ENCODE data around the gene IL3.

Gene IL3

GRCh38 chr5:132086277-132086794 lies 25.9 kb downstream of the IL3 start:
- H3K9me3 Mint-ChIP-seq = no peaks in the 10 kb centered on the region
- no peaks in the 10 kb centered on the region for H3K36me3 Mint-ChIP-seq
- peaks cover 9% of the 10 kb centered on the region for H3K4me1 Mint-ChIP-seq
- no peak overlapping the region for H3K27ac Mint-ChIP-seq
- H3K27me3 Mint-ChIP-seq = no peaks in the 10 kb centered on the region
- H3K4me3 Mint-ChIP-seq = no peak overlapping the region

DNA sequence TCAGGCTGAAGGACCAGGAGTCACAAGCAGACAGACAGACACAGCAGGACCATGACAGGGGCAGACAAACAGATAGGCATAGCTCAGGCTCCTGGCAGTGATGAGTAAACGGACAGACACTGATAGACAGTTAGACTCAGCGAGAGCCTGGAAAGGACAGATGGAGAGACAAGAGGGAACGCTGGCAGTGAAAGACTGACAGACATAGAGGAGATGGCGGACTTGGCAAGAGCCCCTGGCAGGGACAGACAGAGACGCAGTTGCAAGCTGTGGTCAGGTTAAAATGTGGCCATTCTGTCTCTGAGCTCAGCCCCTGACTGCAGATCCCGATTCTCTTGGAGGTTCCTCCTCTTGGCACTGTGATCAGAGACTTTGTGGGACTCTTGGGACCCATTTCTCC lies 26.7 kb downstream of the IL3 start:
- no peak overlapping the region for H3K27ac Mint-ChIP-seq

DNA sequence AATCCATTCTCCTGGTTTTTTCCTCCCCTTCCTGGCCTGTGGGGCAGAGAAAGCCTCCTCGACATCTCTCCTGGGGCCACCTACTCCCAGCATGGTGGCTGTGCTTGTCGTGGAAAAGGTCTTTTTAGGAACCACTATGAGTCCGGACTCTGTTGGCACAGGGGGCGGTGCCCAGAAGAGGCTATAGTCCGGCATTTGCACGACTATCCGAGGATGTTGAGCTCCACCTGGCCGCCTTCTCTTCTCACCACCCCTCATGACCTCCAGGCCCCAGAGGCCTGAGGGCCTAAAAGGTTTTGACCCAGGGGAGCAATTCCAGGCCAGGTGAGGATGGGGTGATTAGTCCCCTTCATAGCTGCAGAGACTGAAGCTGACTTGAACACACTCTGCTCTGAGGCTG lies 27.2 kb downstream of the IL3 start:
- Mint-ChIP-seq H3K27me3 (no peaks in the 10 kb centered on the region), H3K4me3 (no peak overlapping the region), H3K27ac (no peak overlapping the region), H3K36me3 (no peaks in the 10 kb centered on the region), H3K4me1 (peaks cover 9% of the 10 kb centered on the region), H3K9me3 (no peaks in the 10 kb centered on the region)

More for the DNA sequence above, 26.7 kb downstream of the IL3 start:
- H3K4me1 Mint-ChIP-seq = peaks cover 9% of the 10 kb centered on the region
- H3K9me3 Mint-ChIP-seq = no peaks in the 10 kb centered on the region
- no peaks in the 10 kb centered on the region for H3K36me3 Mint-ChIP-seq
- H3K4me3 Mint-ChIP-seq = no peak overlapping the region
- H3K27me3 Mint-ChIP-seq = no peaks in the 10 kb centered on the region

- H3K27me3 Mint-ChIP-seq = peaks cover 3% of the 10 kb centered on the region
- no peak overlapping the region for H3K4me3 Mint-ChIP-seq
- H3K4me1 Mint-ChIP-seq = no peaks in the 10 kb centered on the region
- peaks cover 2% of the 10 kb centered on the region for H3K36me3 Mint-ChIP-seq
- no peaks in the 10 kb centered on the region for H3K9me3 Mint-ChIP-seq
- H3K27ac Mint-ChIP-seq = no peak overlapping the region
These were observed 28.9 kb downstream of the IL3 start for GRCh38 chr5:132089363-132089762.

- Mint-ChIP-seq H3K27me3 (peaks cover 3% of the 10 kb centered on the region), H3K9me3 (no peaks in the 10 kb centered on the region), H3K4me3 (no peak overlapping the region), H3K27ac (no peak overlapping the region), H3K4me1 (no peaks in the 10 kb centered on the region), H3K36me3 (peaks cover 2% of the 10 kb centered on the region)
These were observed 29.7 kb downstream of the IL3 start for GRCh38 chr5:132090107-132090506.

GRCh38 chr5:132093271-132093670 lies 32.8 kb downstream of the IL3 start:
- H3K4me3 Mint-ChIP-seq = no peak overlapping the region
- H3K36me3 Mint-ChIP-seq = peaks cover 2% of the 10 kb centered on the region
- no peak overlapping the region for H3K27ac Mint-ChIP-seq
- H3K27me3 Mint-ChIP-seq = peaks cover 3% of the 10 kb centered on the region
- peaks cover under 1% of the 10 kb centered on the region for H3K4me1 Mint-ChIP-seq
- H3K9me3 Mint-ChIP-seq = no peaks in the 10 kb centered on the region

DNA sequence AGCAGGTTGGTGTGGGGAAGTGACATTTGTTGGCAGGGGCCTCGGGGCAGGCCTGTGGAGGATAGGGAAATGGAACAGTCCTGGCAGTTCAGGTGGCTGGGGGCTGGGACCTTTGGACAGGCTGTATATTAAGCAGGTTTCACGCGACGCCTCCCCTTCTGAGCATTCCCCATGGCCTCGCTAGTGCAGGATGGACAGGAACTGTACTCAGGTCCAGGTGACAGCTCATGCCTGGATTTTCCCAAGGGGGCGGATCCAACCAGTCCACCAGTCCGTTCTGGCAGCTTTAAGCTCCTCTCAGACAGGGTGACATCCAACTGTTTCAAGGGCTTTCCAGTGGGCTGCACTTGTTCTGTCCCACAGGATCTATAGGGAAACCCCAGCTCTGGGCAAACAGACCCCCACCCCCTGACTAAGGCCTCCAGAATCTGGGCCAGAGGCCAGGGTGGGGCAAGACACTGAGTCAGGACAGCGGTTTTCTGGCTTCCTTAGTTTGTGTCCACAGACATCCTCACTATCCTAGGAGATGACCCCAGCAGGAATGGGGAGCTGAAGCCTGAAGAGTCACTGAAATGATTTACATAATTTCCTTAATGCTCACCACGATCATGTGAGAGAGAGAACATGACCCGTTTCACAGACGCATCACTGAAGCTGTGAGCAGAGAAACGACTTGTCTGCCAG lies 34.1 kb downstream of the IL3 start:
- Mint-ChIP-seq H3K4me3 (no peak overlapping the region), H3K27me3 (peaks cover 3% of the 10 kb centered on the region), H3K4me1 (peaks cover 13% of the 10 kb centered on the region), H3K9me3 (no peaks in the 10 kb centered on the region), H3K27ac (peak overlapping the region; percentile 52), H3K36me3 (peaks cover 2% of the 10 kb centered on the region)

GRCh38 chr5:132095077-132095410 lies 34.6 kb downstream of the IL3 start:
- Mint-ChIP-seq H3K27me3 (peaks cover 3% of the 10 kb centered on the region), H3K36me3 (peaks cover 2% of the 10 kb centered on the region), H3K4me1 (peaks cover 18% of the 10 kb centered on the region), H3K9me3 (no peaks in the 10 kb centered on the region), H3K27ac (no peak overlapping the region), H3K4me3 (no peak overlapping the region)

DNA sequence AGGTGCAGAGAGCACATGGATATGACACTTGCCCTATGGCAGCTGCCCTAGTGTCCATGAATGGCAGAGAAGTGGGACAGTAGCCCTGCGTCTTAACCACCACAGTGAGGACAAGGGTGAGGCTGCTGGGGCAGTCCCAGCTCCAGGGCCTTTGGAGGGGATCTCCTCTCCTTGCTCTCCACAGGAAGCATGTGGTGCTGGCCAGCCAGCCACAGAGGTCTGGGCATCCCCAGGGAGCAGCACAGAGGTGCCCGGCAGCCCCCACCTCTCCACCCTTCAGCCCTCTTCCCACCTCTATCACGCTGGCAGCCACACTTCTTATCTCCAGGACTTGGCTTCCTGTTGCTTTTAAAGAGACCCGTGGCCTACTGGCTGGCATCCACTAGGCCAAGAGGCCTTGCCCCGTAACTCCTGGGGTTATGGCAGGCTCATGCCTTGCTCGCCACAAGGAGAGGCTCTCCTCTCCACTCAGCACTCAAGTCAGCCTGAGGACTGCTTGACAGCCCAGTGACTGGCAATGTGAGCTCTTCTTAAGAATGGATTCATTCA lies 35.0 kb downstream of the IL3 start:
- H3K4me1 Mint-ChIP-seq = peaks cover 21% of the 10 kb centered on the region
- peaks cover 3% of the 10 kb centered on the region for H3K27me3 Mint-ChIP-seq
- H3K36me3 Mint-ChIP-seq = peaks cover 2% of the 10 kb centered on the region
- H3K9me3 Mint-ChIP-seq = no peaks in the 10 kb centered on the region
- H3K4me3 Mint-ChIP-seq = no peak overlapping the region
- H3K27ac Mint-ChIP-seq = no peak overlapping the region

- peaks cover 30% of the 10 kb centered on the region for H3K4me1 Mint-ChIP-seq
- H3K27me3 Mint-ChIP-seq = peaks cover 3% of the 10 kb centered on the region
- H3K27ac Mint-ChIP-seq = peak overlapping the region; percentile 68
- H3K36me3 Mint-ChIP-seq = peaks cover 2% of the 10 kb centered on the region
- H3K4me3 Mint-ChIP-seq = no peak overlapping the region
- no peaks in the 10 kb centered on the region for H3K9me3 Mint-ChIP-seq
These were observed 36.4 kb downstream of the IL3 start for GRCh38 chr5:132096904-132097303.

DNA sequence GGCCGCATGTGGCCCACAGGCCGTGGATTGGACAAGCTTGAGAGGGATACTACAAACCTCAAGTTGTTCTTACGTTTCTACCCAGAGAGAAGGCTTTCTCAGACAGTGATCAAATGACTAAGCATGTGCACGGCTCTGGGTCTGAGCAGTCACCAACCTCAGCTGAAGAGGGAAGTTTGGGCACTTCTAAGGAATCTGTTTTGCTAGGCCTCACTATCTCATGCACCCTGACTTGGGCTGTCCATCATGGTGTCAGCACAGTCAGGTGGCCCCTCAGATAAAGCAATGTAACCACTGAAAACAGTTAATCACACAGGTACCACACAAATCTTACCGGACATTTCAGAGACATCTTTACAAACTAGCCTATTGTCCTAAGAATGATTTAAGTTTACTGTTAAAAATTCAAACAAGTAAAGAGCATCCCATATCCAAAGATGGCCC lies 37.7 kb downstream of the IL3 start:
- Mint-ChIP-seq H3K27me3 (peaks cover 3% of the 10 kb centered on the region), H3K27ac (no peak overlapping the region), H3K4me1 (peaks cover 42% of the 10 kb centered on the region), H3K9me3 (no peaks in the 10 kb centered on the region), H3K4me3 (no peak overlapping the region), H3K36me3 (peaks cover 2% of the 10 kb centered on the region)

GRCh38 chr5:132098621-132099020 lies 38.2 kb downstream of the IL3 start:
- peaks cover 3% of the 10 kb centered on the region for H3K27me3 Mint-ChIP-seq
- H3K4me3 Mint-ChIP-seq = peak overlapping the region; percentile 57
- H3K4me1 Mint-ChIP-seq = peaks cover 47% of the 10 kb centered on the region
- H3K9me3 Mint-ChIP-seq = no peaks in the 10 kb centered on the region
- H3K27ac Mint-ChIP-seq = peak overlapping the region; percentile 97
- peaks cover 2% of the 10 kb centered on the region for H3K36me3 Mint-ChIP-seq

DNA sequence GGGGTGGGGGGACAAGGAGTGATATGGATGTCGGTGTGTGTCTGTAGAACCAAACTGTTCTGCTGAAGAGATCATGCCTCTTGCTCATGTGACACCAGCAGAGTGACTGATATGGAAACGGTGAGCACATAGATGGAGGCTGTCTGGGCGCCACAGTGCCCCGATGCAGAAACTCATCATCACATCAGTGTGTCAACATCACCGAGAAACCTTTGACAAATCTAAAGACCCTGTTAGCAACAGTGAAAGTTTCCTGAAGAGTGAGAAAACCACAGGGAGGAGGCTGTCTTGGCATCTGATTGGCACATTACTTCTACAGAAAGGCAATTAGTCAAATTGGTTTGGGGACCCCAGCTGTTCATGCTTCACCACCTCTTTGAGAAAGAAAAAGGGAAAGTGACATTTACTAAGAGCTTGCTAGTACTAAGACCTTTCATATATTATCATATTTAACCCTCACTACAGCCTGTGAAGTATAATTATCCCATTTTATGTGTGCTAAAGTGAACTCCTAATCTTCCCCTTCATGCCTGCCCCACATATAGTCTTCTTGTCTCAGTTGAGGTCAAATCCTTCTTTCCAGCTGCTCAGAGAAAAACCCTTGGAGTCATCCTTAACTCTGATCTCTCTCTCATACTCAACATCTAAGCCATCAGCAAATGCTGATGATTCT lies 38.8 kb downstream of the IL3 start:
- Mint-ChIP-seq H3K27ac (peak overlapping the region; percentile 97), H3K4me1 (peaks cover 53% of the 10 kb centered on the region), H3K36me3 (no peaks in the 10 kb centered on the region), H3K27me3 (no peaks in the 10 kb centered on the region), H3K9me3 (no peaks in the 10 kb centered on the region), H3K4me3 (peak overlapping the region; percentile 57)

DNA sequence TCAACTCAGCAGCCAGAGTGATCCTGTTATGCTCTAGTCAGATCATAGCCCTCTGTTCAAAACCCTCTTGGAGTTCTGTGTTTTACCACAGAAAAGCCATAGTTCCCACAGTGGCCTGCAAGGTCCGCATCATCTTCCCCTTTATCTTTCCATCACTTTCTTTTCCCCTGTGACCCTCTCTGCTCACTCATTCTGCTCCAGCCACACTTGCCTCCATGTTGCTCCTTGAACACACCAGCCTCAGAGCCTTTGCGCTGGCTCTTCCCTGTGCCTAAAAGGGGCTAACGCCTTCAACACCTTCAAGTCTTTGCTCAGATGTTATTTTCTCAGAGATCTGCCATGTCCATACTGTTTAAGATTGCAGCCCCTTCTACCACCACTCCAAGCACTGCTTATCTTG lies 39.5 kb downstream of the IL3 start:
- Mint-ChIP-seq H3K4me3 (peak overlapping the region; percentile 37), H3K4me1 (peaks cover 60% of the 10 kb centered on the region), H3K36me3 (no peaks in the 10 kb centered on the region), H3K9me3 (no peaks in the 10 kb centered on the region), H3K27me3 (no peaks in the 10 kb centered on the region), H3K27ac (peak overlapping the region; percentile 25)

DNA sequence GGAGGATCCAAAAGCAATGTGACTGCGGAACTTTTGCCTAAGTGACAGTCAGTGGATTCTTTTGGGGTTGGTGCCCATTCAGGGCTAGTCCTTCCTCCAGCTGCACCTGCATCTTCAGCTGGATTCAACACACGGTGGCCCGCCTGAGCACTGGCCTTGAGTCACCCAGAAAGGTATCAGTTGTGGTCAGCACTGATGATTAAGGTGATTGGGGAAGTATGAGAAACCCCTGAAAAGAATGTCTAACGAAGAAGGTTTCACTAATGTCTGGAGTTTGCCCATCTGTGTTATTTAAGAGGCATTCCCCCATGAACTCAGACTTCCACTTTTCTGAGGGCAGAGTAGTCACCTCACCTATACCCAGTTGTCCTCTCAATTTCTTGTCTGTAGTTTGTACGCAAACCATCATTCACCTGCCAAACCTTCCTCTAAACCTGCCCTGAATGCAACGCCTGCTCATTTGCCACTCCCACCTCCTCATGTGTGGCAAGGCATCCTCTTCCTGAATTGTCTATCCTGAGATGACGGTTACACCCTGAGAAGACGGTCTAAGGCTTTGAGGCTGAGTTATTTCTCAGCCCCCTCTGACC lies 40.3 kb downstream of the IL3 start:
- Mint-ChIP-seq H3K36me3 (no peaks in the 10 kb centered on the region), H3K4me3 (no peak overlapping the region), H3K9me3 (no peaks in the 10 kb centered on the region), H3K4me1 (peaks cover 60% of the 10 kb centered on the region), H3K27ac (peak overlapping the region; percentile 69), H3K27me3 (no peaks in the 10 kb centered on the region)

GRCh38 chr5:132101385-132101880 lies 41.0 kb downstream of the IL3 start:
- H3K27ac Mint-ChIP-seq = peak overlapping the region; percentile 56
- H3K27me3 Mint-ChIP-seq = no peaks in the 10 kb centered on the region
- no peak overlapping the region for H3K4me3 Mint-ChIP-seq
- no peaks in the 10 kb centered on the region for H3K36me3 Mint-ChIP-seq
- peaks cover 60% of the 10 kb centered on the region for H3K4me1 Mint-ChIP-seq
- no peaks in the 10 kb centered on the region for H3K9me3 Mint-ChIP-seq

Data from activated naive CD4-positive, alpha-beta T cell treated with anti-CD3 and anti-CD28 coated beads, Interleukin-2, amount 50 U/mL, for 24 hours (primary cell).